HG03521 (cell line): Measurements from ENCODE around the gene LY6G6C.

ENCODE experiments used
- ATAC-seq: cut with Tn5 transposase; IDR thresholded peaks from one replicate; pipeline ENCODE4 v1.9.1; 2021; ENCODE audit warnings: mild to moderate bottlenecking, moderate library complexity; ENCODE audit not compliant: unreplicated experiment

Gene LY6G6C

GRCh38 chr6:31687321-31687720, 34.2 kb downstream of the LY6G6C start:
- ATAC-seq = no peak

GRCh38 chr6:31686483-31686882, 35.1 kb downstream of the LY6G6C start:
- no peak for ATAC-seq

GRCh38 chr6:31683591-31683990, 38.0 kb downstream of the LY6G6C start:
- ATAC-seq = no peak

GRCh38 chr6:31681135-31681671, 40.3 kb downstream of the LY6G6C start:
- no peak for ATAC-seq

- ATAC-seq = no peak
These were observed 41.1 kb downstream of the LY6G6C start, which contains the start of gene LY6G5C for GRCh38 chr6:31680226-31681134. TSS of gene LY6G5C (minus strand) at chr6:31681067. CDS start at chr6:31680373, 694 bp downstream.

GRCh38 chr6:31677955-31678354, 43.6 kb downstream of the LY6G6C start:
- ATAC-seq = no peak

GRCh38 chr6:31676904-31677303, 44.6 kb downstream of the LY6G6C start:
- ATAC-seq = no peak

GRCh38 chr6:31676322-31676903, 45.1 kb downstream of the LY6G6C start:
- no peak for ATAC-seq

- ATAC-seq = no peak
These were observed 51.9 kb downstream of the LY6G6C start, which contains the start of gene LY6G5B for GRCh38 chr6:31669676-31670075. TSS of gene LY6G5B (plus strand) at chr6:31669976. CDS start at chr6:31670951, 975 bp downstream.
